ENCODE data around the gene SASH3. TPM values are rescaled to one million over a fixed set of nuclear protein-coding genes. Genes with fewer than 3 reads are reported as not detected.

The SASH3 gene
- polyA plus RNA-seq, 1 of the 3 experiments (the other 2 are of a cell fraction): not detected

DNA sequence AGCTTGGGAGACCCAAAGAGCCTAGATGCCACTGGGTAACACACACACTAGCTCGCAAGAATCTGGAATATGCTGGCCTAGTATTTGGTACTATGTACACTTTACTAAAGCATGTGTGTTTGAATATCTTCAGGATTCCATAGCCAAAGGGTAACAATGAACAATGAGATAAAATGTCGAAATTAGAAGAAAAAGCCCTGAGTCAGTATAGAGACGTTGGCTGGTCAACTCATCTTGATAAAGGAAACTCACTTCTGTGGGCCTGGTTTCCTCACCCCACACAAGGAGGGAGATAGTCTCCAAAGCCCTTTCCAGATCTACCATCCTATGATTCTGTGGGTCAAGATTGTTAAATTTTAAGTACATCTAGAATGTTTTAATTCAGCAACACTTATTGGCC is 57.1 kb downstream of the SASH3 start:
- Histone ChIP-seq H3K9ac (no peak overlapping the region), H3K9me3 (no peaks in the 10 kb centered on the region), H3K4me1 (ENCODE audit: control insufficient read depth in 1 of 2, insufficient read depth in 2 of 2, low read depth in 1 of 2, low read length in 1 of 2) (peaks cover 0 to 2% of the 10 kb centered on the region in 2 experiments; a peak in 1 of 4 replicates), H3K79me2 (ENCODE audit: insufficient read depth) (no peaks in the 10 kb centered on the region), H4K20me1 (ENCODE audit: insufficient read depth) (0 out of 2 replicates have a peak, but pooled peaks cover 4% of the 10 kb centered on the region), H3K27ac (ENCODE audit: low read depth in 2 of 2, low read length in 1 of 2) (no peak overlapping the region), H2AFZ (ENCODE audit: low read depth) (no peak overlapping the region), H3K9me2 (no peaks in the 10 kb centered on the region), H3K4me3 (ENCODE audit: low read depth in 2 of 2, low read length in 1 of 2) (no peak overlapping the region), H3K4me2 (no peak overlapping the region), H3K36me3 (replicated peaks in 1 of 2; ENCODE audit: control insufficient read depth in 1 of 2, insufficient read depth in 2 of 2, low read length in 1 of 2) (no peaks in the 10 kb centered on the region), H3F3A (replicated peaks; ENCODE audit: insufficient read depth) (peaks cover 10% of the 10 kb centered on the region), H3K27me3 (ENCODE audit: insufficient read depth) (peaks cover 7% of the 10 kb centered on the region)
- 62% methylated on average over 3 of the region's 3 CpGs for WGBS (ENCODE audit: low lambda C conversion rate)
- no peak for DNase-seq
- TF ChIP-seq USF2 (IDR thresholded peaks at IDR 0.05; ENCODE audit: borderline replicate concordance, low read depth, low read length): no peak
- TF ChIP-seq, protein P1, sequence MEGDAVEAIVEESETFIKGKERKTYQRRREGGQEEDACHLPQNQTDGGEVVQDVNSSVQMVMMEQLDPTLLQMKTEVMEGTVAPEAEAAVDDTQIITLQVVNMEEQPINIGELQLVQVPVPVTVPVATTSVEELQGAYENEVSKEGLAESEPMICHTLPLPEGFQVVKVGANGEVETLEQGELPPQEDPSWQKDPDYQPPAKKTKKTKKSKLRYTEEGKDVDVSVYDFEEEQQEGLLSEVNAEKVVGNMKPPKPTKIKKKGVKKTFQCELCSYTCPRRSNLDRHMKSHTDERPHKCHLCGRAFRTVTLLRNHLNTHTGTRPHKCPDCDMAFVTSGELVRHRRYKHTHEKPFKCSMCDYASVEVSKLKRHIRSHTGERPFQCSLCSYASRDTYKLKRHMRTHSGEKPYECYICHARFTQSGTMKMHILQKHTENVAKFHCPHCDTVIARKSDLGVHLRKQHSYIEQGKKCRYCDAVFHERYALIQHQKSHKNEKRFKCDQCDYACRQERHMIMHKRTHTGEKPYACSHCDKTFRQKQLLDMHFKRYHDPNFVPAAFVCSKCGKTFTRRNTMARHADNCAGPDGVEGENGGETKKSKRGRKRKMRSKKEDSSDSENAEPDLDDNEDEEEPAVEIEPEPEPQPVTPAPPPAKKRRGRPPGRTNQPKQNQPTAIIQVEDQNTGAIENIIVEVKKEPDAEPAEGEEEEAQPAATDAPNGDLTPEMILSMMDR (IDR thresholded peaks at IDR 0.05): no peak
- no peak for TF ChIP-seq RAD21 (IDR thresholded peaks at IDR 0.05; ENCODE audit: low read length)
- no peak for TF ChIP-seq REST (IDR thresholded peaks at IDR 0.05; ENCODE audit: low read depth, low read length)
- TF ChIP-seq FOXJ3 (CRISPR knock-in tag; IDR thresholded peaks at IDR 0.05): no peak
- no peak for TF ChIP-seq MAX (IDR thresholded peaks at IDR 0.05; ENCODE audit: low read depth)
- TF ChIP-seq SMC3 (IDR thresholded peaks at IDR 0.05; ENCODE audit: low read depth, low read length): no peak
- POLR2A ChIA-PET: no interaction called here
- CTCF ChIA-PET: interaction anchor here (1.4 to 2.7 kb wide), 2 partner anchors 13 to 111 kb away, joined by 4 to 10 read pairs; no protein-coding TSS in a partner anchor

DNA sequence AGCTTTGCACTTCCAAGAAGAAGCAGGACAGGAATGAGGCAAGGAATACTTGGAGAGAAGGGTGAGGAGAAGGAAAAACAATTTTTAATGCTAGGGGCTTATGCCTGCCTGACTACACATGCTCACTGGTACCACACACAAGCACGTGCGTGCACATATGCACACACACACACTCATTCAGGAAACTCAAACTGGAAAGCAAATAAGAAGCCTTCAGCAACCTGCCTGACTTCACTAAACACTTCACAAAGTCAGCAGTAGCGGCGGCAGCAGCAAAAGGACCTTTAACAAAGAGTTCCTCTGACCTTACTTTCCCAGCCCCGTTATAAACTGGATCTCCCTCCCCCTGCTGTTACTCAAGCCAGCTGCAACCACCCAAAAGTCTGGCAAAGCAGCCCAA is 60.6 kb downstream of the SASH3 start:
- Histone ChIP-seq H3K79me2 (ENCODE audit: insufficient read depth) (no peaks in the 10 kb centered on the region), H3K4me2 (no peak overlapping the region)
- CTCF ChIA-PET: interaction anchor here (1.2 kb wide), 1 partner anchor 17 kb away, joined by 3 read pairs; no protein-coding TSS in a partner anchor
- TF ChIP-seq NFIC (IDR thresholded peaks at IDR 0.05; ENCODE audit: borderline replicate concordance): no peak
- TF ChIP-seq RXRA (IDR thresholded peaks at IDR 0.05; ENCODE audit: borderline replicate concordance, low read depth): no peak
- no peak for TF ChIP-seq JUND (IDR thresholded peaks at IDR 0.05)
- TF ChIP-seq TAF1 (IDR thresholded peaks at IDR 0.05; ENCODE audit: borderline replicate concordance, low read depth, low read length): no peak
- TF ChIP-seq SMC3 (IDR thresholded peaks at IDR 0.05; ENCODE audit: low read depth, low read length): no peak
- no peak for TF ChIP-seq CHD2 (IDR thresholded peaks at IDR 0.05; ENCODE audit: low read length, partially characterized antibody)
- TF ChIP-seq, protein P2, sequence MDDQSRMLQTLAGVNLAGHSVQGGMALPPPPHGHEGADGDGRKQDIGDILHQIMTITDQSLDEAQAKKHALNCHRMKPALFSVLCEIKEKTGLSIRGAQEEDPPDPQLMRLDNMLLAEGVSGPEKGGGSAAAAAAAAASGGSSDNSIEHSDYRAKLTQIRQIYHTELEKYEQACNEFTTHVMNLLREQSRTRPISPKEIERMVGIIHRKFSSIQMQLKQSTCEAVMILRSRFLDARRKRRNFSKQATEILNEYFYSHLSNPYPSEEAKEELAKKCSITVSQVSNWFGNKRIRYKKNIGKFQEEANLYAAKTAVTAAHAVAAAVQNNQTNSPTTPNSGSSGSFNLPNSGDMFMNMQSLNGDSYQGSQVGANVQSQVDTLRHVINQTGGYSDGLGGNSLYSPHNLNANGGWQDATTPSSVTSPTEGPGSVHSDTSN (IDR thresholded peaks at IDR 0.05): no peak
- TF ChIP-seq FOXJ3 (CRISPR knock-in tag; IDR thresholded peaks at IDR 0.05): no peak
- TF ChIP-seq SIN3A (IDR thresholded peaks at IDR 0.05; ENCODE audit: borderline replicate concordance, low read depth, low read length): no peak
- TF ChIP-seq FOSL2 (IDR thresholded peaks at IDR 0.05; ENCODE audit: borderline replicate concordance, low read depth): no peak
- TF ChIP-seq USF1 (IDR thresholded peaks at IDR 0.05; ENCODE audit: borderline replicate concordance, low read depth): no peak
- TF ChIP-seq, protein P3, sequence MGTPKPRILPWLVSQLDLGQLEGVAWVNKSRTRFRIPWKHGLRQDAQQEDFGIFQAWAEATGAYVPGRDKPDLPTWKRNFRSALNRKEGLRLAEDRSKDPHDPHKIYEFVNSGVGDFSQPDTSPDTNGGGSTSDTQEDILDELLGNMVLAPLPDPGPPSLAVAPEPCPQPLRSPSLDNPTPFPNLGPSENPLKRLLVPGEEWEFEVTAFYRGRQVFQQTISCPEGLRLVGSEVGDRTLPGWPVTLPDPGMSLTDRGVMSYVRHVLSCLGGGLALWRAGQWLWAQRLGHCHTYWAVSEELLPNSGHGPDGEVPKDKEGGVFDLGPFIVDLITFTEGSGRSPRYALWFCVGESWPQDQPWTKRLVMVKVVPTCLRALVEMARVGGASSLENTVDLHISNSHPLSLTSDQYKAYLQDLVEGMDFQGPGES (IDR thresholded peaks at IDR 0.05; ENCODE audit: low read depth, low read length): no peak
- TF ChIP-seq RFX5 (IDR thresholded peaks at IDR 0.05; ENCODE audit: low read length): no peak

More for the DNA sequence above, 60.6 kb downstream of the SASH3 start:
- H3F3A ChIP-seq (replicated peaks; ENCODE audit: insufficient read depth): no peaks in the 10 kb centered on the region
- no peaks in the 10 kb centered on the region for H3K36me3 ChIP-seq (replicated peaks in 1 of 2; ENCODE audit: control insufficient read depth in 1 of 2, insufficient read depth in 2 of 2, low read length in 1 of 2)
- H3K9me3 ChIP-seq: no peaks in the 10 kb centered on the region
- H3K4me1 ChIP-seq (ENCODE audit: control insufficient read depth in 1 of 2, insufficient read depth in 2 of 2, low read depth in 1 of 2, low read length in 1 of 2): peaks cover 0 to 2% of the 10 kb centered on the region in 2 experiments; a peak in 2 of 4 replicates
- no peaks in the 10 kb centered on the region for H4K20me1 ChIP-seq (ENCODE audit: insufficient read depth)
- WGBS (ENCODE audit: low lambda C conversion rate): 0% methylated on average over 2 of the region's 5 CpGs
- POLR2A ChIA-PET: no interaction called here
- H3K4me3 ChIP-seq (ENCODE audit: low read depth in 2 of 2, low read length in 1 of 2): no peak overlapping the region
- H3K9me2 ChIP-seq: no peaks in the 10 kb centered on the region
- H3K27me3 ChIP-seq (ENCODE audit: insufficient read depth): peaks cover 16% of the 10 kb centered on the region
- no peak overlapping the region for H3K9ac ChIP-seq
- H3K27ac ChIP-seq (ENCODE audit: low read depth in 2 of 2, low read length in 1 of 2): no peak overlapping the region
- no peak overlapping the region for H2AFZ ChIP-seq (ENCODE audit: low read depth)
- DNase-seq: no peak
